Activated naive CD8-positive, alpha-beta T cell treated with anti-CD3 and anti-CD28 coated beads, Interleukin-2, amount 10 ng/mL, durations not matched to agents 7 days and 5 days (primary cell): ENCODE results near the gene KIF5A. TPM values are rescaled to one million over a fixed set of nuclear protein-coding genes. Genes with fewer than 3 reads are reported as not detected.
"Not testable (repeated sequence)": the region's sequence is repeated elsewhere in the genome, so short reads cannot be mapped to it uniquely, and the experiment has no call there.

ENCODE experiments used
- ATAC-seq: fragments of 150-1000 bp; cut with Tn5 transposase; one replicate; pipeline ENCODE4 v1.10.0; 2021; ENCODE audit warnings: low read depth, moderate library complexity
- POLR2A ChIA-PET: fragments of 350-600 bp; sonication (Branson Sonifier 250); formaldehyde crosslinking; loops from one replicate; lab custom pipeline; 2021; ENCODE audit warnings: antibody characterized with exemption; lab: Charles Lee
- DNase-seq: peaks from one replicate; pipeline ENCODE4 v3.0.0; 2021
- H3K27ac Mint-ChIP-seq: one replicate; pipeline ENCODE4 v1.8.0; 2022; ENCODE audit warnings: mild to moderate bottlenecking, mixed read lengths
- H3K27me3 Mint-ChIP-seq: one replicate; pipeline ENCODE4 v1.8.0; 2022; ENCODE audit warnings: mild to moderate bottlenecking, moderate library complexity, mixed read lengths
- H3K36me3 Mint-ChIP-seq: one replicate; pipeline ENCODE4 v1.8.0; 2021; ENCODE audit warnings: mild to moderate bottlenecking, mixed read lengths
- H3K4me1 Mint-ChIP-seq: one replicate; pipeline ENCODE4 v1.8.0; 2021; ENCODE audit warnings: mixed read lengths
- H3K4me3 Mint-ChIP-seq: one replicate; pipeline ENCODE4 v1.8.0; 2022; ENCODE audit warnings: mild to moderate bottlenecking, moderate library complexity, mixed read lengths
- H3K9me3 Mint-ChIP-seq: one replicate; pipeline ENCODE4 v1.8.0; 2021; ENCODE audit warnings: mixed read lengths
- total RNA-seq, 2 experiments: library from RNA; stranded (reverse); gene quantifications; one replicate each; pipeline ENCODE4 v1.2.3, GENCODE V29; 2021

The KIF5A gene
- total RNA-seq, 2 experiments from 2014 or later: 1.4 to 1.6 TPM

DNA sequence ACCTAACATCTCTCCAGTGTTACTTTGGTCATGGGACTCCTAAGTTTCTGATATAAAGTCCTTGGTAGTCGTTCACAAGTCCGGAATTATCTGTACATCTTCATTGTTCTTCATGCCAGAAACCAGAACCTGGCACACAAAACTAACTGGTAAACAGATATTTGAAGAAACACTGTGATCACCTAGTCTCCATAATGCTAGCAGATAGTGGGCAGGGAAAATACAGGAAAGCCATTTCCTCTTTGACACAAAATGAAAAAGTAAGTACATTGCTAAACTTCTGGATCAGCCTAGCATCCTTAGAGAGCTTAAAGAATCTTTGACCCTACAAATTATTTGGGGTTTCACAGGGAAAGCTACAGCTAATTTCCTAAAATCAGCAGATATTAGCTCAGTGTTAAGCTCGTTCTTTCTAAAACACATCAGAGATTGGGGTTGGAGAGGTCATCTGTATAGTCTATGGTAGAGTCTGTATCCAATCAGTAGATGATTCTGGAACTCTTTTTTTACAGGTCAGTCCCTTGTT is 34.4 kb upstream of the KIF5A start:
- H3K27me3 Mint-ChIP-seq: no peaks in the 10 kb centered on the region
- no peak overlapping the region for H3K27ac Mint-ChIP-seq
- no peak for ATAC-seq
- no peaks in the 10 kb centered on the region for H3K9me3 Mint-ChIP-seq
- POLR2A ChIA-PET: interaction anchor here (0.8 to 1.2 kb wide), 2 partner anchors 15 to 38 kb away, joined by 3 to 5 read pairs; no protein-coding TSS in a partner anchor
- peaks cover 50% of the 10 kb centered on the region for H3K36me3 Mint-ChIP-seq
- no peak for DNase-seq
- H3K4me1 Mint-ChIP-seq: peaks cover 29% of the 10 kb centered on the region
- H3K4me3 Mint-ChIP-seq: no peak overlapping the region

DNA sequence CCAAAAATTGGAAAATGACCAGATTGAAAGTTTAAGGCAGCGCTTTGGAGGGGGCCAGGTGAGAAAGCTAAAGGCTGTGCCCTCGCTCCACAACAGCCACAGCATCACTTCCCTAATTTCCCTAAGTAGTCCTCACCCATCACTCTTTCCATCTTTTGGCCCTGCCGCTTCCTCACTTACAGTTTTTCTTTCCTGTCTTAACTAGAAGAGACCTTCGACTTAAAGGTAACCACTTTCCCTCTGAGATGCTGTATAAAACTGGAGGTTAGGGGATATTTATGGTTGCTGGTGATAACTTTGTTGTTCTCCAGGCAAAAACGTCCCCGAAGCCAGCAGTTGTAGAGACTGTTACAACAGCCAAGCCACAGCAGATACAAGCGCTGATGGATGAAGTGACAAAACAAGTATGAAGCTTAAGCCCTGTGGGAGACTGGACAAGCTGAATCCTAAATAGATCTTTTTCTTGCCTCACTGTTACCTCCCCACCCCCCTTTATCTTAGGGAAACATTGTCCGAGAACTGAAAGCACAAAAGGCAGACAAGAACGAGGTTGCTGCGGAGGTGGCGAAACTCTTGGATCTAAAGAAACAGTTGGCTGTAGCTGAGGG is 33.8 kb upstream of the KIF5A start:
- POLR2A ChIA-PET: interaction anchor here (0.8 kb wide), 1 partner anchor 15 kb away, joined by 5 read pairs; no protein-coding TSS in a partner anchor

DNA sequence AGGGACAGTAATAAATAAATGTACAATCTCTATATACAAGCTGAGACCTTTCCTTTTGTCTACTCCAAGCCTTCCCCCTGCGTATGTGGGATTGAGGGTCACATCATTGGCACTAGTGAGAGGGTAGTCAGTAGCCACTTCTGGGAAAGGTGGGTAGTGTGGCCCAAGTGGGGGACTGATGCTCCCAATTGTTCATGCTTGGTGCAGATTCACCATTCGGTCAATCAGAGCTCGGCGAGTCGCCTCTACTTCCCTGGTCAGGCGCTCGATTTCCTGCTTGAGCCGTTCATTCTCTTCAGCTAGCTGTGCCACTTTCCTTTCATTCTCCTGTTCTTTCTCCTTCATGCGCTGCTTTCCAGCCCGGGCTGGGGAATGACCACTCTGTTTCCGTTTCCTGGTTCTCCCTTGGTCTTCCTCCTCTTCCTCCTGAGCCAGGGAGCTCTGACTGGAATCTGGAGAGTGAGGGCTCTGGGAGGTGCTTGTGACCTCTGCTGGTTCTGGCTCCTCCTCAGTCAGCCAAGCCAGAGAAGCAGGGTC is 33.2 kb upstream of the KIF5A start:
- POLR2A ChIA-PET: interaction anchor here (0.8 to 4.9 kb wide), 2 partner anchors 14 to 38 kb away, joined by 5 to 94 read pairs; partner anchors contain the start of gene ARHGAP9
- DNase-seq (no peak), ATAC-seq (no peak)
- peaks cover 35% of the 10 kb centered on the region for H3K4me1 Mint-ChIP-seq
- H3K9me3 Mint-ChIP-seq: no peaks in the 10 kb centered on the region
- H3K27me3 Mint-ChIP-seq: no peaks in the 10 kb centered on the region
- H3K27ac Mint-ChIP-seq: no peak overlapping the region
- peaks cover 47% of the 10 kb centered on the region for H3K36me3 Mint-ChIP-seq
- H3K4me3 Mint-ChIP-seq: no peak overlapping the region

More for the DNA sequence above, 33.8 kb upstream of the KIF5A start:
- Mint-ChIP-seq H3K36me3 (peaks cover 50% of the 10 kb centered on the region), H3K9me3 (no peaks in the 10 kb centered on the region), H3K4me1 (peaks cover 31% of the 10 kb centered on the region), H3K4me3 (no peak overlapping the region), H3K27me3 (no peaks in the 10 kb centered on the region), H3K27ac (no peak overlapping the region)
- no peak for ATAC-seq
- DNase-seq: no peak

DNA sequence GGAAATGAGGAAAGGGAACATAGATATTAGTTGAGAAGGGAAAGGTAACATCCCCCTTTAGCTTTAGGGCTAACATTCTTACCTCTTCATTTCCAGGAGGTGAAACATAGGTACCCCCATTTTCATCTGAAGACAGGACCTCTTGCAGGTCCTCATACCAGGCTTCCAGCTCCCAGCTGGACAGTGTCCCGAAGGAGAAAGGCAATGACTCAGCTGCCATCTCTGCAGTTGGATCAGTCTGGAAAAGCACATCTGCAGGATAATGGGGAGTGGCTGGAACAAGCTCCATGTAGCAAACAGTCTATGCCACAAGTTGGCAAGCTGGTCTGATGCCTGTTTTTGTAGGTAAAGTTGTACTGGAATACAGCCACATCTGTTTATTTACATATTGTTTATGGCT is 32.7 kb upstream of the KIF5A start:
- Mint-ChIP-seq H3K36me3 (peaks cover 45% of the 10 kb centered on the region), H3K27me3 (no peaks in the 10 kb centered on the region), H3K4me3 (peak overlapping the region; percentile 42), H3K4me1 (peaks cover 37% of the 10 kb centered on the region), H3K27ac (no peak overlapping the region), H3K9me3 (no peaks in the 10 kb centered on the region)
- POLR2A ChIA-PET: interaction anchor here (3.8 to 4.9 kb wide), 2 partner anchors 28 to 38 kb away, joined by 24 to 94 read pairs; partner anchors contain the start of genes ARHGAP9 and MARS1
- ATAC-seq (no peak), DNase-seq (no peak)

DNA sequence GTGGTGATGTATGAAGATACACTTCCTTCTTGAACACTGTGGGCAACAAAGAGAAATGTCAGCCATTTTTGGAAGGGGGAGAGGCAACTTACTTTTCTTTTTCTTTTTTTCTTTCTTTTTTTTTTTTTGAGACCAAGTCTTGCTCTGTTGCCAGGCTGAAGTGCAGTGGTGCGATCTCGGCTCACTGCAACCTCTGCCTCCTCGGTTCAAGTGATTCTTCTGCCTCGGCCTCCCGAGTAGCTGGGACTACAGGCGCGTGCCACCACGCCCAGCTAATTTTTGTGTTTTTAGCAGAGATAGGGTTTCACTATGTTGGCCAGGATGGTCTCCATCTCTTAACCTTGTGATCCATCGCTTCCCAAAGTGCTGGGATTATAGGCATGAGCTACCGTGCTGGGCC is 32.1 kb upstream of the KIF5A start:
- ATAC-seq, DNase-seq, H3K27me3 Mint-ChIP-seq, H3K9me3 Mint-ChIP-seq: not testable (repeated sequence)
- Mint-ChIP-seq H3K4me3 (peak overlapping the region; percentile 42), H3K27ac (peak overlapping the region; percentile 55), H3K36me3 (peaks cover 40% of the 10 kb centered on the region), H3K4me1 (peaks cover 39% of the 10 kb centered on the region)
- POLR2A ChIA-PET: interaction anchor here (3.3 to 4.9 kb wide), 3 partner anchors 7 to 39 kb away, joined by 16 to 94 read pairs (median 24); partner anchors contain the start of genes ARHGAP9 and MARS1

DNA sequence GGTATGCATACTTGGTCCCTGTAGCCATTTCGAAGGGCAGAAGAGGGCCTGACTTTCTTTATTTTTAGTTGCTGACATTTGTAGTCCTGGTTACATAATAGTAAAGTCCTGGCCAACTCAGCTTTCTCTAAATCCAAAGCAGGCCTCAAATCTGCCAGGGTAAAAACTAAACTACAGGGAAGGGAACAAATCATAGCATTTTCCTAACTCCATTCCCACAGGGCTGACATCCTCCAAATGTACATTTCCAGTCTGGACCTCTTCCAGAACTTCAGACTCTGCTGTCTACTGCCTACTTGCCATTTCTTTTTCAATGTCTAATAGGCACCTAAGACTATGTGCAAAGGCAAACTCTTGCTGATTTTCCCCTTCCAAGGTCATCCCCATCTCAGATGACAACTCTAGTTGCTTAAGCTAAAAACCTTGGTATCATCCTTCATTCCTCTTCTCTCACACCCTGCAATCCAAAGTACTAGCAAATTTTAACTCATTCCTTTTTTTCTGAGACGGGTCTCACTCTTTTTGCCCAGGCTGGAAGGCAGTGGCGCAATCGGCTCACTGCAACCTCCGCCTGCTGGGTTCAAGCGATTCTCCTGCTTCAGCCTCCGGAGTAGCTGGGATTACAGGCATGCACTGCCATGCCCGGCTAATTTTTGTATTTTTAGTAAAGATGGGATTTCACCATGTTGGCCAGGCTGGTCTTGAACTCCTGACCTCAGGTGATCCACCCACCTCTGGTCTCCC is 31.5 kb upstream of the KIF5A start:
- Mint-ChIP-seq H3K36me3 (peaks cover 35% of the 10 kb centered on the region), H3K27me3 (no peaks in the 10 kb centered on the region), H3K9me3 (no peaks in the 10 kb centered on the region), H3K4me1 (peaks cover 39% of the 10 kb centered on the region), H3K4me3 (peak overlapping the region; percentile 96), H3K27ac (peak overlapping the region; percentile 100)
- DNase-seq (no peak), ATAC-seq (no peak)
- POLR2A ChIA-PET: interaction anchor here (1.2 to 4.9 kb wide), 6 partner anchors 8 to 227 kb away, joined by 3 to 94 read pairs (median 16); partner anchors contain the start of genes ARHGAP9, DCTN2, GLI1 and MARS1

DNA sequence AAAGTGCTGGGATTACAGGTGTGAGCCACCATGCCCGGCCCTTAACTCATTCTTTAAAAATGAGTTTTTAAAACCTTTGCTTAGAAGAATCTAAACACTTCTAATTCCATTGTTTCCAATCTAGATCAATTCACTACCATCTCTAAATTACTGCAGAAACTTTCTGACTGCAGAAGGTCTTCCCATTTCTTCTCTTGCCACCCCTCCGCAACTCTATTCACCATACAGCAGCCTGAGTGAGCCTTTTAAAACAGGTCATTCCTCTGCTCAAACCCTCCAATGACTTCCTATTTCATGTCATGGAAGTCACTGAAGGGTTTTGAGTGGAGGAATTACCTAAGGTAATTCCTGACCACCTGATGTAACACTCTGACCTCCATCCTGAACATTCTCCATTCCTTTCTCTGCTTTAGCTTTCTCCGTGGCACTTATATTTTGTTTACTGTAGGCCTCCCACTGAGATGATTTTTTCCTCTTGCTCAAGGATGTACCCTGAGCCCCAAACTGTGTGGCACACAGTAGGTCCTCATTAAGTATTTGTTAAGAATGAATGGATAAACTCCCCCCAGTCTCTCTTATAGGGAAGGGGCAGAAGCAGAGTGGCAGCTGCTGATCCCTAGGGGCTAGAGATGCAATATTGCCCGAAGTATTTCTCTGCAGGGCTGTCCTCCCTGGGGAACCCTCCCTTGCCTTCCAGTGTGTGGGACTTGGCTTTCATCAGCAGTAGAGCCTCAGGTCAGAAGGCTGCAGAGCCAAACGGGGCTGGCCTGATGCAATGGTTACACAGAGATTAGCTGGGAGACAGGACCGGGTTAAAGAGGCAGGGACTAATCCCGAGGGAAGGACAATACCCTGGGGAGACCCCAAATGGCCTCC is 30.7 kb upstream of the KIF5A start:
- Mint-ChIP-seq H3K9me3 (no peaks in the 10 kb centered on the region), H3K36me3 (peaks cover 34% of the 10 kb centered on the region)

DNA sequence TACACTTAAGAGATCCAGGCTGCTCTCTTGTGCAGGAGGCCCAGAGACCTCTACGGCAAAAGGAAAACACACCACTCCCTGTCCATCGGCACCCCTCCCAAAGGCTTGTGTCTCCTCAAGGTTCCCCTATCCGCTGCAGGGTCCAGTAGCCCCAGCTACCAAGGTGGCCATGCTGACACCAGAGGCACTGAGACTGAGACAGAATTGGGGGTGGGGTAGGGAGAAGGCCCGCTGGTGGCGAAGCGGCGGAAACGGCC is 30.1 kb upstream of the KIF5A start:
- ATAC-seq (no peak), DNase-seq (no peak)
- POLR2A ChIA-PET: interaction anchor here (0.5 to 4.9 kb wide), 17 partner anchors 9 to 851 kb away, joined by 3 to 94 read pairs (median 5); partner anchors contain the start of genes ARHGAP9, DCTN2, INHBE and MARS1
- peak overlapping the region; percentile 96 for H3K4me3 Mint-ChIP-seq
- peaks cover 50% of the 10 kb centered on the region for H3K4me1 Mint-ChIP-seq
- H3K9me3 Mint-ChIP-seq: no peaks in the 10 kb centered on the region
- H3K27me3 Mint-ChIP-seq: no peaks in the 10 kb centered on the region
- H3K27ac Mint-ChIP-seq: peak overlapping the region; percentile 100
- H3K36me3 Mint-ChIP-seq: peaks cover 32% of the 10 kb centered on the region

More for the DNA sequence above, 30.7 kb upstream of the KIF5A start:
- DNase-seq: no peak
- Mint-ChIP-seq H3K4me3 (peak overlapping the region; percentile 96), H3K4me1 (peaks cover 47% of the 10 kb centered on the region), H3K27me3 (no peaks in the 10 kb centered on the region), H3K27ac (peak overlapping the region; percentile 100)
- ATAC-seq: no peak
- POLR2A ChIA-PET: interaction anchor here (0.5 to 4.9 kb wide), 14 partner anchors 9 to 850 kb away, joined by 3 to 94 read pairs (median 5); partner anchors contain the start of genes ARHGAP9, DCTN2, GLI1 and MARS1

DNA sequence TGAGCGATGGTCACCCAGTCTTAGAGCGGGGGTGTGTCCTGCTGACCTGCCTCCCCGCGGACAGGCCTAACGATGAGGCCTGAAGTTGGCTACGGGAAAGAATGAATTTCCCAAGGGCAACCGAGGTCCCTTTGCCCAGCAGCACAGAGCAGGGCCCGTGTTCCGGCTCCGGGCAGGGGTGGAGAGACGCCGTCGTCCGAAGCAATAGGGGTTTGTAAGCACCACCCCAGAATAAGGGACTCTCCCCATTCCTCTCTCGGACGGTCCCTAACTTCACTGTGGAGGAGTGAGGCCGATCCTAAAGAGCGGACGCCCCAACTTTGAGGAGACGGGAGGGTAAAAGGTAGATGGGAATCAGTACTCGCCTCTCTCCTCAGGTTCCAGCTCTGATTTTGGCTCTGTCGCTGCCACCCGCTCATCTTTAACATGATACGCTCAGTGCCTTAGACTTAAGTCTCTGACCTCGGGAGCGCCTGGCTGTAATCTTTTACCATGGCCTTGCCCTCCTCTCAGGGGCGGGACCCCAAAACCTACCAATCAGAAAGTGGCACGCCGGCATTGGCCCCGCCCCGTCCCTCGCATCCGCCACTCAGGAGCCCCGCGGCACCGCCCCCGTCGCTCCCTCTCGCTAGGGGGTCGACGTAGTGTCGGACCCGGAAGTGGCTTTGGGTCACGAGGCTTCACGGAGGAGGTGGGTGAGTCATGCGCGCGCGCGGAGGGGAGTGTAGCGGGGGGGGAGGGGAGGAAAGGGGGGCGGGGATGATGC is 29.6 kb upstream of the KIF5A start, which contains the start of gene DDIT3:
DDIT3 (minus strand) TSS at position 462 of the 766 bp plus-strand sequence. CDS start 3,108 bp downstream, outside the sequence.
- peaks cover 29% of the 10 kb centered on the region for H3K36me3 Mint-ChIP-seq
- H3K4me3 Mint-ChIP-seq: peak within 1 kb of the TSS; percentile 96
- POLR2A ChIA-PET: interaction anchor here (0.6 to 4.9 kb wide), 20 partner anchors 8 to 893 kb away, joined by 3 to 94 read pairs (median 4); partner anchors contain the start of genes ARHGAP9, DCTN2, INHBE and MARS1

DNA sequence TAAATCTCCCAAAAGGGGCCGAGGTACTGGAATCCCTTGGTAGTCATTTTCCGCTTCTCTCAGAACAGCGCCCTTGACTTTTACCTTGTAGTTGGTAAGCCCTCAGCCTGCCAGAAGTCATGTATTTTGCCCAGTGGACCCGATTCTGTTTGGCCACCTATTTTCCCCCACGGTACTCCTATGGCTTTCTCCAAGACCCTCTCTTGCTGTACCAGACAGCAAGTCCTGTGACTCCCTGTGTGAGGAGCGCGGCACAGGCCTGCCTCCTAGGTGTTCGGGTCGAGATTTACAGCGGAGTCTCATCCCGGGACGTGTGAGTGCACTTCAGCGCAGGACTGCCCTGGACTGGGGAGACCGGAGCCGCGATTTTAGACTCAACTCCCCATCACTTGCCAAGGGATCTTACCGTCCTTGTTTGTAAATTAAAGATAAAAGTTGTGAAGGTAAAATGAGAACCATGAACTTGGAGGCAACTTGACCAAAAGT is 28.3 kb upstream of the KIF5A start:
- H3K9me3 Mint-ChIP-seq: no peaks in the 10 kb centered on the region
- H3K4me1 Mint-ChIP-seq: peaks cover 54% of the 10 kb centered on the region
- ATAC-seq (no peak), DNase-seq (peak; percentile 55)
- peak overlapping the region; percentile 100 for H3K27ac Mint-ChIP-seq
- POLR2A ChIA-PET: interaction anchor here (0.7 to 4.9 kb wide), 7 partner anchors 15 to 220 kb away, joined by 3 to 94 read pairs (median 10); partner anchors contain the start of genes ARHGAP9 and DCTN2
- peak overlapping the region; percentile 96 for H3K4me3 Mint-ChIP-seq
- H3K27me3 Mint-ChIP-seq: no peaks in the 10 kb centered on the region
- H3K36me3 Mint-ChIP-seq: peaks cover 27% of the 10 kb centered on the region

More for the DNA sequence above, 29.6 kb upstream of the KIF5A start, which contains the start of gene DDIT3:
- peak; percentile 65 for ATAC-seq
- peaks cover 54% of the 10 kb centered on the region for H3K4me1 Mint-ChIP-seq
- peak; percentile 99 for DNase-seq
- H3K27ac Mint-ChIP-seq: peak within 1 kb of the TSS; percentile 100
- H3K9me3 Mint-ChIP-seq: no peaks in the 10 kb centered on the region
- H3K27me3 Mint-ChIP-seq: no peaks in the 10 kb centered on the region
